ENCODE measurements around the gene WWC1. TPM values are rescaled to one million over a fixed set of nuclear protein-coding genes. Genes with fewer than 3 reads are reported as not detected.

The WWC1 gene
- total RNA-seq, 1 experiment from 2014 or later = 97.7 TPM

- ChIA-PET POLR2A (ENCODE audit: unreplicated experiment) (no interaction called here), CTCF (no interaction called here)
- BruUV-seq (replicated peaks) = no TSS peak
- Histone ChIP-seq H3K4me2 (no peak overlapping the region), H3K27me3 (ENCODE audit: insufficient read depth, low read depth) (no peaks in the 10 kb centered on the region), H3K4me3 (no peak overlapping the region), H3K79me2 (ENCODE audit: low read depth) (peaks cover 95% of the 10 kb centered on the region), H3K9me2 (ENCODE audit: insufficient read depth) (0 out of 2 replicates have a peak, but pooled peaks cover 4% of the 10 kb centered on the region), H3F3A (ENCODE audit: insufficient read depth, low read depth) (peaks cover 57% of the 10 kb centered on the region), H4K20me1 (ENCODE audit: insufficient read depth) (no peaks in the 10 kb centered on the region), H3K27ac (peak overlapping the region; percentile 97; the same call in 1 of the 2 replicates), H2AFZ (no peak overlapping the region), H3K36me3 (ENCODE audit: low read depth) (no peaks in the 10 kb centered on the region), H3K4me1 (replicated peaks; ENCODE audit: insufficient read depth) (peaks cover 90% of the 10 kb centered on the region), H3K9me3 (ENCODE audit: insufficient read depth, low read depth) (no peaks in the 10 kb centered on the region)
- no peak for DNase-seq
- intact Hi-C loops (cut with micrococcal nuclease; ENCODE audit: unreplicated experiment) = loop anchor here (10.0 kb wide), 1 partner anchor 1387 kb away; no protein-coding TSS in a partner anchor
- TF ChIP-seq EZH2 (IDR thresholded peaks at IDR 0.05; ENCODE audit: low read depth) (no peak), CTCF (conservative IDR thresholded peaks at IDR 0.05) (no peak)
Measured at GRCh38 chr5:168357876-168358275, 66.4 kb downstream of the WWC1 start.

GRCh38 chr5:168359820-168360460 lies 68.5 kb downstream of the WWC1 start:
- no TSS peak for BruUV-seq (replicated peaks)
- Histone ChIP-seq H2AFZ (no peak overlapping the region), H3K4me2 (peak overlapping the region; percentile 73), H3K4me1 (replicated peaks; ENCODE audit: insufficient read depth) (peaks cover 90% of the 10 kb centered on the region), H3K9me2 (ENCODE audit: insufficient read depth) (0 out of 2 replicates have a peak, but pooled peaks cover 4% of the 10 kb centered on the region), H3K4me3 (no peak overlapping the region), H3K27me3 (ENCODE audit: insufficient read depth, low read depth) (no peaks in the 10 kb centered on the region), H3F3A (ENCODE audit: insufficient read depth, low read depth) (peaks cover 77% of the 10 kb centered on the region), H4K20me1 (ENCODE audit: insufficient read depth) (no peaks in the 10 kb centered on the region), H3K36me3 (ENCODE audit: low read depth) (no peaks in the 10 kb centered on the region), H3K27ac (peak overlapping the region; percentile 97), H3K9me3 (ENCODE audit: insufficient read depth, low read depth) (no peaks in the 10 kb centered on the region), H3K79me2 (ENCODE audit: low read depth) (peaks cover 86% of the 10 kb centered on the region)
- CTCF ChIA-PET = interaction anchor here (0.9 to 1.1 kb wide), 4 partner anchors 12 to 35 kb away, joined by 3 to 6 read pairs (median 4); no protein-coding TSS in a partner anchor
- POLR2A ChIA-PET (ENCODE audit: unreplicated experiment) = interaction anchor here (0.5 to 0.9 kb wide), 7 partner anchors 12 to 89 kb away, joined by 3 to 17 read pairs (median 4); partner anchors contain the start of gene WWC1
- peak; percentile 83 to 99 for DNase-seq
- no peak for TF ChIP-seq EZH2 (IDR thresholded peaks at IDR 0.05; ENCODE audit: low read depth)
- no peak for TF ChIP-seq CTCF (conservative IDR thresholded peaks at IDR 0.05)
- intact Hi-C loops (cut with micrococcal nuclease; ENCODE audit: unreplicated experiment) = loop anchor here (1.0 to 10.0 kb wide), 8 partner anchors 12 to 1385 kb away; no protein-coding TSS in a partner anchor

- Histone ChIP-seq H3K9me3 (ENCODE audit: insufficient read depth, low read depth) (no peaks in the 10 kb centered on the region), H3K4me2 (peak overlapping the region; percentile 73), H3K36me3 (ENCODE audit: low read depth) (no peaks in the 10 kb centered on the region), H3K9me2 (ENCODE audit: insufficient read depth) (0 out of 2 replicates have a peak, but pooled peaks cover 4% of the 10 kb centered on the region), H4K20me1 (ENCODE audit: insufficient read depth) (no peaks in the 10 kb centered on the region), H3K27ac (peak overlapping the region; percentile 97), H2AFZ (no peak overlapping the region), H3K79me2 (ENCODE audit: low read depth) (peaks cover 78% of the 10 kb centered on the region), H3K4me3 (no peak overlapping the region), H3F3A (ENCODE audit: insufficient read depth, low read depth) (peaks cover 84% of the 10 kb centered on the region), H3K4me1 (replicated peaks; ENCODE audit: insufficient read depth) (peaks cover 89% of the 10 kb centered on the region), H3K27me3 (ENCODE audit: insufficient read depth, low read depth) (no peaks in the 10 kb centered on the region)
- POLR2A ChIA-PET (ENCODE audit: unreplicated experiment) = interaction anchor here (0.6 to 0.9 kb wide), 2 partner anchors 13 to 65 kb away, joined by 3 to 11 read pairs; no protein-coding TSS in a partner anchor
- intact Hi-C loops (cut with micrococcal nuclease; ENCODE audit: unreplicated experiment) = loop anchor here (1.0 kb wide), 7 partner anchors 12 to 91 kb away; no protein-coding TSS in a partner anchor
- CTCF ChIA-PET = interaction anchor here (0.6 to 1.1 kb wide), 4 partner anchors 12 to 66 kb away, joined by 3 to 4 read pairs (median 4); no protein-coding TSS in a partner anchor
- no TSS peak for BruUV-seq (replicated peaks)
- TF ChIP-seq EZH2 (IDR thresholded peaks at IDR 0.05; ENCODE audit: low read depth) = no peak
- no peak for TF ChIP-seq CTCF (conservative IDR thresholded peaks at IDR 0.05)
- peak in 1 of 2 experiments; percentile 43 for DNase-seq
Measured at GRCh38 chr5:168360521-168361285, 69.3 kb downstream of the WWC1 start.

Measured in PC-9 (cell line).